ENCODE results near the gene KCNG2. TPM values are rescaled to one million over a fixed set of nuclear protein-coding genes. Genes with fewer than 3 reads are reported as not detected.

KCNG2 gene
- total and polyA plus RNA-seq, 2 of the 13 experiments (the other 11 are each of a cell fraction or from before 2014, with no cell fraction given), result not detected

- no peaks in the 10 kb centered on the region for H4K20me1 ChIP-seq (ENCODE audit: insufficient read depth, low read length)
- no peaks in the 10 kb centered on the region for H3K79me2 ChIP-seq (ENCODE audit: insufficient read depth, low read length)
- TF ChIP-seq NFRKB (IDR thresholded peaks at IDR 0.05) (no peak), ZNF329 (CRISPR knock-in tag; IDR thresholded peaks at IDR 0.05; ENCODE audit: low read depth) (no peak), HNRNPLL (IDR thresholded peaks at IDR 0.05; ENCODE audit: low read depth, low read length, poor library complexity, severe bottlenecking) (no peak), MXD3 (CRISPR knock-in tag; IDR thresholded peaks at IDR 0.05) (no peak), STAG1 (CRISPR knock-in tag; IDR thresholded peaks at IDR 0.05) (peak; percentile 51), ZNF331 (CRISPR knock-in tag; IDR thresholded peaks at IDR 0.05) (no peak), ZFP36L2 (CRISPR knock-in tag; IDR thresholded peaks at IDR 0.05) (no peak), SMC3 (IDR thresholded peaks at IDR 0.05; ENCODE audit: low read length) (no peak), BRCA1 (CRISPR knock-in tag; IDR thresholded peaks at IDR 0.05) (no peak), ZNF350 (CRISPR knock-in tag; IDR thresholded peaks at IDR 0.05; ENCODE audit: borderline replicate concordance, low read depth) (no peak), ZNF337 (CRISPR knock-in tag; IDR thresholded peaks at IDR 0.05; ENCODE audit: borderline replicate concordance, low read depth) (no peak), HOXA9 (CRISPR knock-in tag; IDR thresholded peaks at IDR 0.05; ENCODE audit: borderline replicate concordance) (no peak), ZNF275 (CRISPR knock-in tag; IDR thresholded peaks at IDR 0.05; ENCODE audit: borderline replicate concordance) (no peak), REL (CRISPR knock-in tag; conservative IDR thresholded peaks at IDR 0.05) (no peak), CTCF (CRISPR knock-in tag; IDR thresholded peaks at IDR 0.05) (peak; percentile 39; the same call in 1 of the 2 replicates)
- peaks cover 4 to 42% of the 10 kb centered on the region in 2 experiments for H3K27me3 ChIP-seq (ENCODE audit: control insufficient read depth in 1 of 2, insufficient read depth in 2 of 2, low read length in 2 of 2)
- 9% methylated on average over 6 of the region's 25 CpGs for WGBS (ENCODE audit: low lambda C conversion rate)
- H2AFZ ChIP-seq (ENCODE audit: low read length), result no peak overlapping the region
- DNase-seq (ENCODE audit: low spot score) (no peak), ATAC-seq (peak; percentile 66), FAIRE-seq (no peak)
- H3K9ac ChIP-seq (ENCODE audit: insufficient read depth, low read depth, low read length), result no peak overlapping the region
- POLR2A ChIA-PET, result no interaction called here
- no peak overlapping the region for H3K4me2 ChIP-seq (ENCODE audit: low read depth, low read length)
- H3K27ac ChIP-seq (ENCODE audit: extremely low read length, insufficient read depth, low read length), result no peak overlapping the region
- no peaks in the 10 kb centered on the region for H3K9me3 ChIP-seq (ENCODE audit: low read length)
- H3K4me1 ChIP-seq (ENCODE audit: insufficient read depth, low read length), result peaks cover 9% of the 10 kb centered on the region
- intact Hi-C loops (cut with micrococcal nuclease; ENCODE audit: unreplicated experiment), result no loop called here
- in situ Hi-C loops (cut with HindIII; ENCODE audit: extremely low pct_ligation_motif_present, low pct_unique_long_range_greater_than_20kb), result no loop called here
- no TSS peak for BruUV-seq (replicated peaks)
- H3K4me3 ChIP-seq (replicated peaks in 1 of 3; ENCODE audit: insufficient read depth in 1 of 3, low read depth in 2 of 3, low read length in 3 of 3), result no peak overlapping the region
- CTCF ChIA-PET (ENCODE audit: low intra/inter-chr PET ratio, low total read pairs), result no interaction called here
- H3K36me3 ChIP-seq (replicated peaks in 1 of 2; ENCODE audit: control insufficient read depth in 1 of 2, insufficient read depth in 2 of 2, low read length in 2 of 2), result no peaks in the 10 kb centered on the region
Observed at GRCh38 chr18:79884963-79885728, 87.4 kb downstream of the KCNG2 start.

Measured in HepG2 (cell line).